ENCODE measurements around the gene SHC1.

The SHC1 gene

GRCh38 chr1:154994591-154994990 lies 24.0 kb upstream of the SHC1 start:
- Histone ChIP-seq H4K20me1 (ENCODE audit: insufficient read depth, low read length) (peaks cover 53% of the 10 kb centered on the region), H3K79me2 (ENCODE audit: insufficient read depth, low read length) (no peaks in the 10 kb centered on the region), H3K4me2 (ENCODE audit: insufficient read depth, low read length) (no peak overlapping the region), H3K4me3 (ENCODE audit: low read depth in 1 of 2, low read length in 2 of 2) (no peak overlapping the region), H3K36me3 (ENCODE audit: insufficient read depth, low read length) (peaks cover 10% of the 10 kb centered on the region), H3K4me1 (ENCODE audit: insufficient read depth, low read length) (peaks cover 17% of the 10 kb centered on the region), H3K9me3 (ENCODE audit: insufficient read depth, low read length, severe bottlenecking) (no peaks in the 10 kb centered on the region), H3K9ac (ENCODE audit: low read depth, low read length) (no peak overlapping the region), H3K27me3 (ENCODE audit: insufficient read depth, low read length, poor library complexity) (peaks cover 21% of the 10 kb centered on the region), H2AFZ (ENCODE audit: low read depth, low read length) (no peak overlapping the region), H3K27ac (ENCODE audit: low read length) (no peak overlapping the region)
- TF ChIP-seq, protein P1, sequence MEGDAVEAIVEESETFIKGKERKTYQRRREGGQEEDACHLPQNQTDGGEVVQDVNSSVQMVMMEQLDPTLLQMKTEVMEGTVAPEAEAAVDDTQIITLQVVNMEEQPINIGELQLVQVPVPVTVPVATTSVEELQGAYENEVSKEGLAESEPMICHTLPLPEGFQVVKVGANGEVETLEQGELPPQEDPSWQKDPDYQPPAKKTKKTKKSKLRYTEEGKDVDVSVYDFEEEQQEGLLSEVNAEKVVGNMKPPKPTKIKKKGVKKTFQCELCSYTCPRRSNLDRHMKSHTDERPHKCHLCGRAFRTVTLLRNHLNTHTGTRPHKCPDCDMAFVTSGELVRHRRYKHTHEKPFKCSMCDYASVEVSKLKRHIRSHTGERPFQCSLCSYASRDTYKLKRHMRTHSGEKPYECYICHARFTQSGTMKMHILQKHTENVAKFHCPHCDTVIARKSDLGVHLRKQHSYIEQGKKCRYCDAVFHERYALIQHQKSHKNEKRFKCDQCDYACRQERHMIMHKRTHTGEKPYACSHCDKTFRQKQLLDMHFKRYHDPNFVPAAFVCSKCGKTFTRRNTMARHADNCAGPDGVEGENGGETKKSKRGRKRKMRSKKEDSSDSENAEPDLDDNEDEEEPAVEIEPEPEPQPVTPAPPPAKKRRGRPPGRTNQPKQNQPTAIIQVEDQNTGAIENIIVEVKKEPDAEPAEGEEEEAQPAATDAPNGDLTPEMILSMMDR (IDR thresholded peaks at IDR 0.05; ENCODE audit: borderline replicate concordance, extremely low read depth, low read length, poor library complexity, severe bottlenecking), result no peak
- no peak for TF ChIP-seq EZH2 (IDR thresholded peaks at IDR 0.05; ENCODE audit: borderline replicate concordance, low read depth, low read length, severe bottlenecking)
- no peak for DNase-seq
- ATAC-seq (ENCODE audit: insufficient read depth, low read depth), result no peak

GRCh38 chr1:154994269-154994587 lies 23.7 kb upstream of the SHC1 start:
- no peak for DNase-seq
- no peak for ATAC-seq (ENCODE audit: insufficient read depth, low read depth)
- H3K4me2 ChIP-seq (ENCODE audit: insufficient read depth, low read length), result no peak overlapping the region
- TF ChIP-seq EZH2 (IDR thresholded peaks at IDR 0.05; ENCODE audit: borderline replicate concordance, low read depth, low read length, severe bottlenecking), result no peak
- TF ChIP-seq, protein P1 (IDR thresholded peaks at IDR 0.05; ENCODE audit: borderline replicate concordance, extremely low read depth, low read length, poor library complexity, severe bottlenecking), result no peak
- peaks cover 14% of the 10 kb centered on the region for H3K36me3 ChIP-seq (ENCODE audit: insufficient read depth, low read length)
- no peaks in the 10 kb centered on the region for H3K9me3 ChIP-seq (ENCODE audit: insufficient read depth, low read length, severe bottlenecking)
- peaks cover 17% of the 10 kb centered on the region for H3K27me3 ChIP-seq (ENCODE audit: insufficient read depth, low read length, poor library complexity)
- no peak overlapping the region for H3K4me3 ChIP-seq (ENCODE audit: low read depth in 1 of 2, low read length in 2 of 2)
- H2AFZ ChIP-seq (ENCODE audit: low read depth, low read length), result no peak overlapping the region
- no peak overlapping the region for H3K9ac ChIP-seq (ENCODE audit: low read depth, low read length)
- no peak overlapping the region for H3K27ac ChIP-seq (ENCODE audit: low read length)
- peaks cover 15% of the 10 kb centered on the region for H3K4me1 ChIP-seq (ENCODE audit: insufficient read depth, low read length)
- no peaks in the 10 kb centered on the region for H3K79me2 ChIP-seq (ENCODE audit: insufficient read depth, low read length)
- H4K20me1 ChIP-seq (ENCODE audit: insufficient read depth, low read length), result peaks cover 54% of the 10 kb centered on the region

GRCh38 chr1:154993572-154994268 lies 23.2 kb upstream of the SHC1 start, which contains the start of gene LENEP:
TSS of gene LENEP (plus strand) at chr1:154993586. CDS start at chr1:154993608, 22 bp downstream.
- Histone ChIP-seq H2AFZ (ENCODE audit: low read depth, low read length) (no peak within 1 kb of the TSS), H3K27me3 (ENCODE audit: insufficient read depth, low read length, poor library complexity) (peaks cover 13% of the 10 kb centered on the region), H3K27ac (ENCODE audit: low read length) (no peak within 1 kb of the TSS), H3K4me2 (ENCODE audit: insufficient read depth, low read length) (no peak within 1 kb of the TSS), H3K9me3 (ENCODE audit: insufficient read depth, low read length, severe bottlenecking) (no peaks in the 10 kb centered on the region), H3K79me2 (ENCODE audit: insufficient read depth, low read length) (no peaks in the 10 kb centered on the region), H3K4me1 (ENCODE audit: insufficient read depth, low read length) (peaks cover 10% of the 10 kb centered on the region), H3K4me3 (ENCODE audit: low read depth in 1 of 2, low read length in 2 of 2) (no peak within 1 kb of the TSS), H4K20me1 (ENCODE audit: insufficient read depth, low read length) (peaks cover 55% of the 10 kb centered on the region), H3K9ac (ENCODE audit: low read depth, low read length) (no peak within 1 kb of the TSS), H3K36me3 (ENCODE audit: insufficient read depth, low read length) (peaks cover 19% of the 10 kb centered on the region)
- DNase-seq (no peak), ATAC-seq (ENCODE audit: insufficient read depth, low read depth) (peak; percentile 5; the same call in 1 of the 3 replicates)
- TF ChIP-seq EZH2 (IDR thresholded peaks at IDR 0.05; ENCODE audit: borderline replicate concordance, low read depth, low read length, severe bottlenecking), result no peak
- TF ChIP-seq, protein P1 (IDR thresholded peaks at IDR 0.05; ENCODE audit: borderline replicate concordance, extremely low read depth, low read length, poor library complexity, severe bottlenecking), result no peak

All from DND-41 (cell line).